ENCODE data around the gene TSPAN9. TPM values are rescaled to one million over a fixed set of nuclear protein-coding genes. Genes with fewer than 3 reads are reported as not detected.

Gene TSPAN9
- total and polyA plus RNA-seq, 2 of the 4 experiments (the other 2 are of a cell fraction) = 17.7 to 39.1 TPM

- WGBS, 2 experiments (ENCODE audit: extremely low coverage in 2 of 2, insufficient read length in 1 of 2) = 20% methylated on average over 1 of the region's 7 CpGs; no CpG with 5 or more reads in 1 of the 2 experiments
- Histone ChIP-seq H3K27ac (ENCODE audit: insufficient read depth, low read length) (no peak overlapping the region), H2BK120ac (ENCODE audit: low read depth, low read length) (no peak overlapping the region), H3K36me3 (ENCODE audit: control insufficient read depth, insufficient read depth, low read length) (no peaks in the 10 kb centered on the region), H2BK15ac (ENCODE audit: low read depth, low read length) (no peak overlapping the region), H3K4me2 (ENCODE audit: low read depth, low read length) (no peak overlapping the region), H4K91ac (ENCODE audit: insufficient read depth, low read depth, low read length) (no peak overlapping the region), H2BK20ac (ENCODE audit: low read depth, low read length) (no peak overlapping the region), H3K27me3 (ENCODE audit: control insufficient read depth, insufficient read depth, low read length) (no peaks in the 10 kb centered on the region), H4K20me1 (ENCODE audit: insufficient read depth, low read length) (peaks cover 9% of the 10 kb centered on the region), H2AK5ac (ENCODE audit: low read depth, low read length) (no peak overlapping the region), H4K5ac (ENCODE audit: low read depth, low read length) (no peak overlapping the region), H3K9me3 (ENCODE audit: control insufficient read depth, insufficient read depth, low read length) (no peaks in the 10 kb centered on the region), H4K8ac (ENCODE audit: low read depth in 2 of 2, low read length in 2 of 2) (no peak overlapping the region), H3K4me3 (ENCODE audit: insufficient read depth, low read depth, low read length) (no peak overlapping the region), H2AK9ac (replicated peaks; ENCODE audit: low read depth, low read length, poor library complexity) (no peak overlapping the region), H2BK5ac (ENCODE audit: low read depth, low read length, poor library complexity, severe bottlenecking) (no peak overlapping the region), H3K9me1 (ENCODE audit: insufficient read depth, low read length) (no peaks in the 10 kb centered on the region; the same call in 1 of the 2 replicates), H3K56ac (ENCODE audit: extremely low read depth, insufficient read depth, low read length) (no peak overlapping the region), H3K14ac (replicated peaks; ENCODE audit: low read depth, low read length) (no peak overlapping the region), H3K4me1 (ENCODE audit: control insufficient read depth, insufficient read depth, low read length) (peaks cover 5% of the 10 kb centered on the region; the same call in 1 of the 2 replicates), H3K4ac (ENCODE audit: low read depth, low read length) (no peak overlapping the region), H3K79me1 (ENCODE audit: low read depth in 1 of 2, low read length in 2 of 2) (no peaks in the 10 kb centered on the region), H3K18ac (ENCODE audit: low read depth, low read length) (no peak overlapping the region), H2AFZ (replicated peaks; ENCODE audit: low read length, poor library complexity) (no peak overlapping the region), H3K23ac (ENCODE audit: low read depth, low read length) (no peak overlapping the region), H3K9ac (ENCODE audit: low read depth, low read length) (no peak overlapping the region)
- dilution Hi-C loops (cut with HindIII; ENCODE audit: low sequenced_read_pairs, unreplicated experiment) = no loop called here
- ATAC-seq (ENCODE audit: low read depth) = no peak
- BruUV-seq (replicated peaks) = no TSS peak
- intact Hi-C loops (cut with micrococcal nuclease) = loop anchor here (1.0 kb wide), 1 partner anchor 14 kb away; no protein-coding TSS in a partner anchor
- DNase-seq = no peak
- CTCF ChIA-PET = no interaction called here
- TF ChIP-seq USF2 (IDR thresholded peaks at IDR 0.05; ENCODE audit: low read depth, low read length) (no peak), MXI1 (IDR thresholded peaks at IDR 0.05; ENCODE audit: borderline replicate concordance, low read depth, low read length) (no peak), RCOR1 (IDR thresholded peaks at IDR 0.05; ENCODE audit: insufficient replicate concordance, low read length) (no peak)
- in situ Hi-C loops (cut with MboI; ENCODE audit: low sequenced_read_pairs) = no loop called here
- POLR2A ChIA-PET (ENCODE audit: unreplicated experiment) = no interaction called here
Measured at GRCh38 chr12:3251691-3252090, 174.5 kb downstream of the TSPAN9 start.
